Stimulated activated CD8-positive, alpha-beta memory T cell treated with anti-CD3 and anti-CD28 coated beads, Interleukin-4, amount 100 ng/mL, for 48 hours (primary cell): ENCODE data around the gene MTO1.
"Not testable (repeated sequence)": the region's sequence is repeated elsewhere in the genome, so short reads cannot be mapped to it uniquely, and the experiment has no call there.

Source experiments
- DNase-seq: peaks from one replicate; pipeline ENCODE4 v3.0.0-alpha.2; 2020

Gene MTO1

GRCh38 chr6:73504160-73504559, 42.6 kb downstream of the MTO1 start:
- DNase-seq: no peak

- no peak for DNase-seq
Observed at GRCh38 chr6:73505142-73505541, 43.6 kb downstream of the MTO1 start.

- DNase-seq: not testable (repeated sequence)
Observed at GRCh38 chr6:73505705-73506104, 44.2 kb downstream of the MTO1 start.

GRCh38 chr6:73506246-73506645, 44.7 kb downstream of the MTO1 start:
- no peak for DNase-seq

GRCh38 chr6:73508776-73509175, 47.2 kb downstream of the MTO1 start:
- DNase-seq: no peak

GRCh38 chr6:73509851-73510250, 48.3 kb downstream of the MTO1 start:
- no peak for DNase-seq

GRCh38 chr6:73511796-73512195, 50.3 kb downstream of the MTO1 start:
- no peak for DNase-seq

GRCh38 chr6:73513496-73513854, 51.9 kb downstream of the MTO1 start:
- DNase-seq: no peak

GRCh38 chr6:73514746-73515110, 53.2 kb downstream of the MTO1 start:
- peak; percentile 63 for DNase-seq

GRCh38 chr6:73515204-73515655, 53.7 kb downstream of the MTO1 start:
- peak; percentile 55 for DNase-seq

GRCh38 chr6:73516514-73517489, 55.3 kb downstream of the MTO1 start:
- DNase-seq: no peak

GRCh38 chr6:73518100-73518981, 56.8 kb downstream of the MTO1 start:
- not testable (repeated sequence) for DNase-seq

GRCh38 chr6:73518982-73519881, 57.7 kb downstream of the MTO1 start:
- not testable (repeated sequence) for DNase-seq

GRCh38 chr6:73519926-73520687, 58.6 kb downstream of the MTO1 start:
- DNase-seq: peak; percentile 85

- DNase-seq: peak; percentile 100
Observed at GRCh38 chr6:73520688-73521350, 59.3 kb downstream of the MTO1 start, which contains the start of gene EEF1A1. Gene EEF1A1, minus strand, starts transcription at chr6:73521032. Its CDS starts 1,006 bp downstream, at chr6:73520026.

- DNase-seq: peak; percentile 83
Observed at GRCh38 chr6:73521351-73521985, 59.9 kb downstream of the MTO1 start.

GRCh38 chr6:73523434-73524123, 62.0 kb downstream of the MTO1 start:
- DNase-seq: peak; percentile 82

GRCh38 chr6:73525546-73526330, 64.2 kb downstream of the MTO1 start:
- no peak for DNase-seq

GRCh38 chr6:73528897-73529296, 67.4 kb downstream of the MTO1 start:
- DNase-seq: peak; percentile 12
